Activated B cell treated with CpG ODN at 0.5 μM for 24 hours (primary cell): ENCODE results near the gene NFASC. TPM values are rescaled to one million over a fixed set of nuclear protein-coding genes. Genes with fewer than 3 reads are reported as not detected.

Source experiments
- ATAC-seq: fragments of 200-7000 bp; cut with Tn5 transposase; one replicate; pipeline ENCODE4 v1.10.0; 2021; ENCODE audit warnings: low read depth, mild to moderate bottlenecking, moderate library complexity
- CTCF ChIA-PET: fragments of 350-600 bp; sonication (Branson Sonifier 250); formaldehyde crosslinking; loops from one replicate; lab custom pipeline; 2021; ENCODE audit warnings: antibody characterized with exemption; lab: Charles Lee
- POLR2A ChIA-PET: fragments of 350-600 bp; sonication (Branson Sonifier 250); formaldehyde crosslinking; loops from one replicate; lab custom pipeline; 2021; ENCODE audit warnings: antibody characterized with exemption; lab: Charles Lee
- DNase-seq: peaks from one replicate; pipeline ENCODE4 v3.0.0; 2022
- H3K27ac Mint-ChIP-seq: one replicate; pipeline ENCODE4 v1.8.0; 2020; ENCODE audit warnings: mixed read lengths
- H3K27me3 Mint-ChIP-seq: one replicate; pipeline ENCODE4 v1.8.0; 2021; ENCODE audit warnings: mixed read lengths
- H3K36me3 Mint-ChIP-seq: one replicate; pipeline ENCODE4 v1.8.0; 2021; ENCODE audit warnings: low read depth, mixed read lengths
- H3K4me1 Mint-ChIP-seq: one replicate; pipeline ENCODE4 v1.8.0; 2021; ENCODE audit warnings: mixed read lengths
- H3K4me3 Mint-ChIP-seq: one replicate; pipeline ENCODE4 v1.8.0; 2020; ENCODE audit warnings: mild to moderate bottlenecking, mixed read lengths
- H3K9me3 Mint-ChIP-seq: one replicate; pipeline ENCODE4 v1.8.0; 2020; ENCODE audit warnings: mixed read lengths
- intact Hi-C: fragments of 100-400 bp; cut with micrococcal nuclease; formaldehyde crosslinking; loops from one replicate; pipeline ENCODE4 v1.15.1; 2024
- total RNA-seq: library from RNA; stranded (reverse); gene quantifications from 2 replicates; pipeline ENCODE4 v1.2.3, GENCODE V29; 2022
- TF ChIP-seq, protein P1 (sequence below): fragments of 200-600 bp; IDR thresholded peaks from one replicate; pipeline ENCODE4 v1.8.0; 2022; ENCODE audit warnings: antibody characterized with exemption, mild to moderate bottlenecking

Gene NFASC
- total RNA-seq, 1 donor from 2014 or later: 0.07 TPM

DNA sequence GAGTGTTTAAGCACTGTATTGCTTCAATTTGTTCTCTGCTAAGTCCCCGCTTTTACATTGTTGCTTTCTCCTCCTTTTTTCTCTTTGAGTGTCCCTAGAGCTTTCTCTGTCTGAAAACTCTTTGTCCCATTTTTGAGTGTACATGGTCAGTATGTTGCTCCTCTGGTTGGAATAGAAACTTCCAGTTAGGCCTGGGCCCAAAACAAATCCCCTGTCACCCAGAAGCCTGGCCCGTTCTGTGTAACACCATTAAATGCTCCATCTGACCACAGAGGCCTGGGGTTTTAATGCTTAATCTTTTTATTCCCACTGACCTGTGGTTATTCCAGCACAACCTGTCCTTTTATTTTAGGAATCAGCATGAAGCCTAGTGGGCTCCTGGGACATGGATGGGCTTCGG, 28.3 kb upstream of the NFASC start:
- TF ChIP-seq, protein P1, sequence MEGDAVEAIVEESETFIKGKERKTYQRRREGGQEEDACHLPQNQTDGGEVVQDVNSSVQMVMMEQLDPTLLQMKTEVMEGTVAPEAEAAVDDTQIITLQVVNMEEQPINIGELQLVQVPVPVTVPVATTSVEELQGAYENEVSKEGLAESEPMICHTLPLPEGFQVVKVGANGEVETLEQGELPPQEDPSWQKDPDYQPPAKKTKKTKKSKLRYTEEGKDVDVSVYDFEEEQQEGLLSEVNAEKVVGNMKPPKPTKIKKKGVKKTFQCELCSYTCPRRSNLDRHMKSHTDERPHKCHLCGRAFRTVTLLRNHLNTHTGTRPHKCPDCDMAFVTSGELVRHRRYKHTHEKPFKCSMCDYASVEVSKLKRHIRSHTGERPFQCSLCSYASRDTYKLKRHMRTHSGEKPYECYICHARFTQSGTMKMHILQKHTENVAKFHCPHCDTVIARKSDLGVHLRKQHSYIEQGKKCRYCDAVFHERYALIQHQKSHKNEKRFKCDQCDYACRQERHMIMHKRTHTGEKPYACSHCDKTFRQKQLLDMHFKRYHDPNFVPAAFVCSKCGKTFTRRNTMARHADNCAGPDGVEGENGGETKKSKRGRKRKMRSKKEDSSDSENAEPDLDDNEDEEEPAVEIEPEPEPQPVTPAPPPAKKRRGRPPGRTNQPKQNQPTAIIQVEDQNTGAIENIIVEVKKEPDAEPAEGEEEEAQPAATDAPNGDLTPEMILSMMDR: no peak
- Mint-ChIP-seq H3K4me1 (peaks cover 15% of the 10 kb centered on the region), H3K4me3 (no peak overlapping the region), H3K9me3 (no peaks in the 10 kb centered on the region), H3K27ac (peak overlapping the region; percentile 65), H3K36me3 (no peaks in the 10 kb centered on the region), H3K27me3 (peaks cover 15% of the 10 kb centered on the region)
- ChIA-PET POLR2A (no interaction called here), CTCF (interaction anchor here (1.1 kb wide), 1 partner anchor 49 kb away, joined by 3 read pairs; no protein-coding TSS in a partner anchor)
- no peak for DNase-seq
- intact Hi-C loops: no loop called here
- ATAC-seq: no peak

DNA sequence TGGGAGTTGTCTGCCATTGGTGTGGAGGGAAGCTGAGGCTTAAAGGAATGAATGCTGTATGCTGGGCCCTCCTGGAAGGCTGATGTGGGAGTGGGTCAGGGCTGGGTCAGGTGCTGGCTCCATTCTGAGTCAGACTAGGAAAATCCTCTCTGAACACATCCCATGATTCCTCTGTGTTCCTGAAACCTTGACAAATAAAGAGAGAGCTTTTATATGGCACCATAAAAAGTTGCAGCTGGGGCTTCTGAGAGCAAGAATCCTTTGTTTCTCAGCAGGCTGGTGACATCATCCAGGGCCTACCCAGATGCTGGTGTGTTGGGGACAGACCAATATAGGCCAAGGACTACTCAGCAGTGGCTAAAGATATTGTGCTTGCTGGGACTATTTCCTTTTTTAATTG, 27.8 kb upstream of the NFASC start:
- Mint-ChIP-seq H3K9me3 (no peaks in the 10 kb centered on the region), H3K36me3 (no peaks in the 10 kb centered on the region), H3K27ac (no peak overlapping the region), H3K4me1 (peaks cover 15% of the 10 kb centered on the region), H3K4me3 (no peak overlapping the region), H3K27me3 (peaks cover 10% of the 10 kb centered on the region)
- CTCF ChIA-PET: no interaction called here
- POLR2A ChIA-PET: no interaction called here
- ATAC-seq (no peak), DNase-seq (no peak)
- intact Hi-C loops: no loop called here
- TF ChIP-seq, protein P1: no peak

DNA sequence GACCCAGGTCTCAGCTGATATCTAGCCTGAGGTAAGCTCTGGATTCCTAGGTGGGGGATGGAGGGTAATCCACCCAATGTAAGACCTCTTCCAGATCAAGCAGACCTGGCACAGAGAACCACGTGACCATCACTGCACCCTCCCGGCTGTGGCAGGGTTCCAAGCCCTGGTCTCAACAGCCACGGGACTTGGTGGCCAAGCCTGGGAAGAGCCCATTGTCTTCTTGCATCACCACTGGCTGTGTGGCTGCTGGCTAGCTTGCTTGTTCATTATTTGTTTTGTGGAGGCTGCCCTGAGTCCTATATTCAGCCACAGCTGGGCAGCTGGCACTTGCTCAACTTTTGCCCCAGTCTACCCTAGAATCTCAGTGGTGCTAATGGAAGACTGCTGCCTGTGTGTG, 24.1 kb upstream of the NFASC start:
- Mint-ChIP-seq H3K4me3 (no peak overlapping the region), H3K27ac (no peak overlapping the region), H3K4me1 (peaks cover 10% of the 10 kb centered on the region), H3K9me3 (no peaks in the 10 kb centered on the region), H3K36me3 (no peaks in the 10 kb centered on the region), H3K27me3 (peaks cover 6% of the 10 kb centered on the region)
- ChIA-PET POLR2A (no interaction called here), CTCF (no interaction called here)
- ATAC-seq: no peak
- no peak for DNase-seq
- intact Hi-C loops: no loop called here
- TF ChIP-seq, protein P1: no peak

DNA sequence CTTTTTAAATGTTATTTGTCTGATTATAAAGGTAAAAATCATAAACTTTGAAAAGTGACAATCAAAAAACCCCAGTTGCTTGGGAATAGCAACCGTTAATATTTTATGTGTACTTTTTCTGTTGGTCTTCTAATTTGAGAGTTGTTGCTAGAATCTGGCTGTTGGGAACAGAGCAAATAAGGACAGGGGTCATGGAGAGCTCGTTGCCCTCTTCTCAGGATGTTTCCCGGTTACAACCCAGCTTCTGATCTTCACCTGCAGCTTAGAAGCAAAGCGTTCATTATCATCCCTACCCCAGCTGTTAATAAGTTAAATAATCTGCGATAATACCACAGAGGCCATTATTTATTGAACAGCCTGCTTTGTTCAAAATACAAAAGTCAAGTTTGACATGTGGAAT, 22.1 kb upstream of the NFASC start:
- intact Hi-C loops: no loop called here
- DNase-seq (no peak), ATAC-seq (no peak)
- Mint-ChIP-seq H3K27me3 (peaks cover 6% of the 10 kb centered on the region), H3K36me3 (no peaks in the 10 kb centered on the region), H3K4me1 (no peaks in the 10 kb centered on the region), H3K27ac (no peak overlapping the region), H3K4me3 (no peak overlapping the region), H3K9me3 (no peaks in the 10 kb centered on the region)
- TF ChIP-seq, protein P1: no peak
- POLR2A ChIA-PET: no interaction called here
- CTCF ChIA-PET: no interaction called here

DNA sequence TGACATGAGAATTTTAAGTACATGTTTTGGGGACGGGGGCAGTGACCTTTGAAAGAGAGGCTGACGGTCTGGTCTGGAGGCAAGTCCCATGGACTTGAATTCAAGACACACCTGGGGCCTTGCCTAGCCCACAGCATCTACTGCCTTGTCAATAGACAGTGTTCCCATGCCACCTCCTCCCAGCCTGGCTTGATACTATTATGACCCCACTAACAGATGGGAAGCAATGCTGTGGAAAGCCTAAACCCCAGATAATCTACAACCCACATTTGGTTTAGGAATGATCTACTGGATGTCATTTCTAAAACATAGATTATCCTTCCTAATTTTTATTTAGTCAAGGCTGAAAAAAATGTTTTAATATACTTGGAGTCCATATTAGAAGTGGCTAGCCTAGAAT, 17.8 kb upstream of the NFASC start:
- Mint-ChIP-seq H3K4me3 (no peak overlapping the region), H3K9me3 (no peaks in the 10 kb centered on the region), H3K27ac (no peak overlapping the region), H3K36me3 (no peaks in the 10 kb centered on the region), H3K4me1 (no peaks in the 10 kb centered on the region), H3K27me3 (peaks cover 24% of the 10 kb centered on the region)
- intact Hi-C loops: no loop called here
- CTCF ChIA-PET: no interaction called here
- POLR2A ChIA-PET: no interaction called here
- no peak for DNase-seq
- ATAC-seq: no peak
- TF ChIP-seq, protein P1: no peak
